Activated T-helper 1 cell treated with anti-CD3 and anti-CD28 coated beads, Interleukin-12 subunit alpha, Interleukin-12 subunit beta, Interleukin-2, Interleukin-4 antibody, amounts not matched to agents 30 ng/mL and 10 ng/mL and 1 ng/mL, durations not matched to agents 14 hours and 24 hours and 36 hours (primary cell): ENCODE measurements around the gene CHST5. TPM values are rescaled to one million over a fixed set of nuclear protein-coding genes. Genes with fewer than 3 reads are reported as not detected.
"Not testable (repeated sequence)": the region's sequence is repeated elsewhere in the genome, so short reads cannot be mapped to it uniquely, and the experiment has no call there.

Experiments used
- DNase-seq: peaks from one replicate; pipeline ENCODE4 v3.0.0; 2021; ENCODE audit warnings: low spot score
- H3K27ac Mint-ChIP-seq: one replicate; pipeline ENCODE4 v1.8.0; 2021; ENCODE audit warnings: mild to moderate bottlenecking, mixed read lengths
- H3K27me3 Mint-ChIP-seq: one replicate; pipeline ENCODE4 v1.8.0; 2022; ENCODE audit warnings: mild to moderate bottlenecking, moderate library complexity, mixed read lengths; ENCODE audit not compliant: insufficient read depth
- H3K36me3 Mint-ChIP-seq: one replicate; pipeline ENCODE4 v1.8.0; 2021; ENCODE audit warnings: low read depth, mixed read lengths
- H3K4me1 Mint-ChIP-seq: one replicate; pipeline ENCODE4 v1.8.0; 2021; ENCODE audit warnings: low read depth, mixed read lengths
- H3K4me3 Mint-ChIP-seq: one replicate; pipeline ENCODE4 v1.8.0; 2021; ENCODE audit warnings: mild to moderate bottlenecking, moderate library complexity, mixed read lengths
- H3K9me3 Mint-ChIP-seq: one replicate; pipeline ENCODE4 v1.8.0; 2021; ENCODE audit warnings: mixed read lengths
- intact Hi-C: fragments of 100-400 bp; cut with micrococcal nuclease; formaldehyde crosslinking; loops from one replicate; pipeline ENCODE4 v1.15.1; 2024
- total RNA-seq: library from RNA; stranded (reverse); gene quantifications from 2 replicates; pipeline ENCODE4 v1.2.3, GENCODE V29; 2022

The CHST5 gene
- total RNA-seq, 1 donor from 2014 or later, result not detected

- H3K9me3 Mint-ChIP-seq, intact Hi-C loops, H3K27ac Mint-ChIP-seq, DNase-seq, H3K4me3 Mint-ChIP-seq, H3K27me3 Mint-ChIP-seq, H3K36me3 Mint-ChIP-seq: not testable (repeated sequence)
- peaks cover 14% of the 10 kb centered on the region for H3K4me1 Mint-ChIP-seq
Observed at GRCh38 chr16:75545879-75546278, 10.0 kb upstream of the CHST5 start.

- H3K4me3 Mint-ChIP-seq, H3K4me1 Mint-ChIP-seq, H3K36me3 Mint-ChIP-seq, DNase-seq, intact Hi-C loops, H3K9me3 Mint-ChIP-seq, H3K27me3 Mint-ChIP-seq, H3K27ac Mint-ChIP-seq: not testable (repeated sequence)
Observed at GRCh38 chr16:75542462-75542861, 6.6 kb upstream of the CHST5 start.

DNA sequence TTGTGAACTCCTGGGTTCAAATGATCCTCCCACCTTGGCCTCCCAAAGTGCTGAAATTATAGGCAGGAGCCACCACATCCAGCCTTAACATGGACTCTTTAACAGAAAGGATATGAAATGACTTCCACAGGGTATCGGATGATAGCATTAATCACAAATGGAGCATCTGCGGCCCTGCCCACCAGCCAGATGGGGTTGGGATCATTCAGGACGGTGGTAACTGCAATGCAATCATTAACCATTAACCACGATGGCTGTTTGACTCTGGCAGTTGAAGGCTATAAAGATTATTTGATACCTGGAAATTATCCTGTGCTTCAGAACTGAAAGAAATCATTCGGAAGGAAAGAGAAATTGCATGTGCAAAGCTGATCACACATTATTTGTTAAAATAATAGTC, 5.3 kb upstream of the CHST5 start:
- Mint-ChIP-seq H3K4me3 (no peak overlapping the region), H3K27me3 (no peaks in the 10 kb centered on the region), H3K27ac (no peak overlapping the region), H3K4me1 (peaks cover 7% of the 10 kb centered on the region), H3K9me3 (no peaks in the 10 kb centered on the region), H3K36me3 (no peaks in the 10 kb centered on the region)
- no peak for DNase-seq
- intact Hi-C loops, result no loop called here

GRCh38 chr16:75538882-75539565, 3.1 kb upstream of the CHST5 start:
- intact Hi-C loops, H3K4me3 Mint-ChIP-seq, H3K27me3 Mint-ChIP-seq, H3K4me1 Mint-ChIP-seq, H3K9me3 Mint-ChIP-seq, H3K36me3 Mint-ChIP-seq, H3K27ac Mint-ChIP-seq, DNase-seq: not testable (repeated sequence)

DNA sequence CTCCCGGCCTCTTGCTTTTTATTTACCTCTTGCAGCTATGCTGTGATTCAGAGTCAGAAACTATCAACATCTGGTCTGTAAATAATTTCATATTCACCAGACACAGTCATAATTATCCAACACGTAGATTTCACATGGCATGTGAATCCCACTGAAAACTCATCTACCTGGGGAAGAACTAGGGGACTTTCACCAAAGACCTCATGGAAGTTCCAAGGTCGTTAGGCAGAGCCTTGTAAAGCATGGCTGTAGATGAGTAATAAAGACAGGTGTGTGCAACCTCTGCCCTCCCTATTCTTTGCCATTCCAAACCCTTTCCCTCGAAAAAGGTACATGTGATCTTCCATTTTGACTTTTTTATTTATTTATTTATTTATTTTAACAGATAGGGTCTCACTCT, 1.9 kb upstream of the CHST5 start:
- Mint-ChIP-seq H3K9me3 (no peaks in the 10 kb centered on the region), H3K27me3 (peaks cover 2% of the 10 kb centered on the region), H3K4me1 (peaks cover 7% of the 10 kb centered on the region), H3K27ac (no peak overlapping the region), H3K4me3 (no peak overlapping the region), H3K36me3 (no peaks in the 10 kb centered on the region)
- intact Hi-C loops, result no loop called here
- DNase-seq, result no peak

- intact Hi-C loops, result no loop called here
- Mint-ChIP-seq H3K36me3 (no peaks in the 10 kb centered on the region), H3K9me3 (no peaks in the 10 kb centered on the region), H3K27me3 (peaks cover 2% of the 10 kb centered on the region), H3K27ac (no peak overlapping the region), H3K4me1 (peaks cover 4% of the 10 kb centered on the region), H3K4me3 (no peak overlapping the region)
- no peak for DNase-seq
Observed at GRCh38 chr16:75535211-75535843, 581 bp downstream of the CHST5 start.

GRCh38 chr16:75534560-75535205, 1.2 kb downstream of the CHST5 start:
- intact Hi-C loops, result no loop called here
- no peak overlapping the region for H3K4me3 Mint-ChIP-seq
- H3K27me3 Mint-ChIP-seq, result peaks cover 2% of the 10 kb centered on the region
- H3K9me3 Mint-ChIP-seq, result no peaks in the 10 kb centered on the region
- DNase-seq, result no peak
- no peaks in the 10 kb centered on the region for H3K36me3 Mint-ChIP-seq
- H3K4me1 Mint-ChIP-seq, result no peaks in the 10 kb centered on the region
- H3K27ac Mint-ChIP-seq, result no peak overlapping the region

GRCh38 chr16:75532791-75533190, 3.1 kb downstream of the CHST5 start:
- peaks cover 2% of the 10 kb centered on the region for H3K27me3 Mint-ChIP-seq
- no peak overlapping the region for H3K4me3 Mint-ChIP-seq
- H3K36me3 Mint-ChIP-seq, result no peaks in the 10 kb centered on the region
- DNase-seq, result no peak
- intact Hi-C loops, result no loop called here
- H3K4me1 Mint-ChIP-seq, result no peaks in the 10 kb centered on the region
- H3K27ac Mint-ChIP-seq, result no peak overlapping the region
- no peaks in the 10 kb centered on the region for H3K9me3 Mint-ChIP-seq

GRCh38 chr16:75532142-75532765, 3.7 kb downstream of the CHST5 start:
- H3K27me3 Mint-ChIP-seq, result peaks cover 2% of the 10 kb centered on the region
- intact Hi-C loops, result no loop called here
- H3K27ac Mint-ChIP-seq, result no peak overlapping the region
- no peaks in the 10 kb centered on the region for H3K4me1 Mint-ChIP-seq
- no peaks in the 10 kb centered on the region for H3K9me3 Mint-ChIP-seq
- DNase-seq, result no peak
- no peak overlapping the region for H3K4me3 Mint-ChIP-seq
- no peaks in the 10 kb centered on the region for H3K36me3 Mint-ChIP-seq

DNA sequence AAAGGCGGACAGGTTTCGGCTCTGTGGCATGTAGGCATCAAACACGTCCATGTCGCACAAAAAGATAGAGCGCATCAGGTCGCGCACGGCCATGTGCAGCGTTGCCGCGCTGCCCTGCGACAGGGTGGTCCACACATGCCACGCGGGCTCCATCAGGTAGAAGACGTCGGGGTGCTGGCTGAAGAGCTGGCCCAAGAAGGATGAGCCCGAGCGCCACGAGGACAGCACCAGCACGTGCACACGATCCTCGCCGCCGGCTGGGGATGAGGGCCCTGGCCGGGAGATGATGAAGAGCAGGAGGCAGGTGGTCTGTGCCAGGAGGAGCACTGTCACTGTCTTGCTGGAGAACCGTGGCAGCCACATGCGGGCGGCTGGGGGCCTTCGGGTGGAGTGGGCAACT, 5.9 kb downstream of the CHST5 start:
- intact Hi-C loops, result no loop called here
- H3K4me1 Mint-ChIP-seq, result no peaks in the 10 kb centered on the region
- DNase-seq, result no peak
- no peak overlapping the region for H3K4me3 Mint-ChIP-seq
- H3K27ac Mint-ChIP-seq, result no peak overlapping the region
- H3K36me3 Mint-ChIP-seq, result no peaks in the 10 kb centered on the region
- H3K27me3 Mint-ChIP-seq, result no peaks in the 10 kb centered on the region
- no peaks in the 10 kb centered on the region for H3K9me3 Mint-ChIP-seq

- Mint-ChIP-seq H3K36me3 (no peaks in the 10 kb centered on the region), H3K27me3 (no peaks in the 10 kb centered on the region), H3K4me1 (no peaks in the 10 kb centered on the region), H3K4me3 (no peak overlapping the region), H3K9me3 (no peaks in the 10 kb centered on the region), H3K27ac (no peak overlapping the region)
- intact Hi-C loops, result no loop called here
- no peak for DNase-seq
Observed at GRCh38 chr16:75529056-75529905, 6.6 kb downstream of the CHST5 start.

- H3K36me3 Mint-ChIP-seq, result no peaks in the 10 kb centered on the region
- H3K9me3 Mint-ChIP-seq, result no peaks in the 10 kb centered on the region
- intact Hi-C loops, result no loop called here
- no peak overlapping the region for H3K4me3 Mint-ChIP-seq
- DNase-seq, result no peak
- H3K27me3 Mint-ChIP-seq, result no peaks in the 10 kb centered on the region
- H3K27ac Mint-ChIP-seq, result no peak overlapping the region
- no peaks in the 10 kb centered on the region for H3K4me1 Mint-ChIP-seq
Observed at GRCh38 chr16:75527825-75528299, 8.0 kb downstream of the CHST5 start.
